BJ (cell line): ENCODE results near the gene CTBP1. TPM values are rescaled to one million over a fixed set of nuclear protein-coding genes. Genes with fewer than 3 reads are reported as not detected.
A peak's percentile ranks its signal among the peaks of the same experiment; 100 is the strongest.

Experiments
- CTCF ChIA-PET: fragments of 350-600 bp; formaldehyde crosslinking; extraction: SDS; loops from one replicate; lab custom pipeline; 2021; ENCODE audit warnings: antibody characterized with exemption, inconsistent platforms; lab: Yijun Ruan, JAX
- POLR2A ChIA-PET: fragments of 300-600 bp; sonication (Branson Sonifier 250); formaldehyde crosslinking; extraction: SDS; loops from one replicate; lab custom pipeline; 2021; ENCODE audit warnings: antibody characterized with exemption; lab: Charles Lee
- DNase-seq: peaks from one replicate; pipeline ENCODE4 v3.0.0-alpha.2; 2011; ENCODE audit warnings: low read depth
- H3K27me3 ChIP-seq: 2 replicates; pipeline ENCODE4 v1.6.0; 2011; ENCODE audit warnings: low read length; ENCODE audit not compliant: control insufficient read depth, insufficient read depth
- H3K36me3 ChIP-seq: 2 replicates; pipeline ENCODE4 v1.5.1; 2011; ENCODE audit warnings: low read length; ENCODE audit not compliant: control insufficient read depth, insufficient read depth
- H3K4me3 ChIP-seq: 2 replicates; pipeline ENCODE4 v1.5.1; 2011; ENCODE audit warnings: low read depth, mild to moderate bottlenecking, control low read depth, low read length
- polyA plus RNA-seq: library from polyadenylated mRNA; depleted of rRNA; stranded (reverse); fragments of >200 nt; gene quantifications from 2 replicates; pipeline ENCODE4 v1.2.3, GENCODE V29; 2011
- TF ChIP-seq, protein P1 (sequence below): IDR thresholded peaks from 2 replicates; pipeline ENCODE4 v1.5.1; 2011; ENCODE audit warnings: low read depth, mild to moderate bottlenecking, control low read depth, inconsistent platforms, low read length, moderate library complexity; ENCODE audit not compliant: insufficient read depth

CTBP1 gene
- polyA plus RNA-seq, 1 experiment, result 106 TPM

DNA sequence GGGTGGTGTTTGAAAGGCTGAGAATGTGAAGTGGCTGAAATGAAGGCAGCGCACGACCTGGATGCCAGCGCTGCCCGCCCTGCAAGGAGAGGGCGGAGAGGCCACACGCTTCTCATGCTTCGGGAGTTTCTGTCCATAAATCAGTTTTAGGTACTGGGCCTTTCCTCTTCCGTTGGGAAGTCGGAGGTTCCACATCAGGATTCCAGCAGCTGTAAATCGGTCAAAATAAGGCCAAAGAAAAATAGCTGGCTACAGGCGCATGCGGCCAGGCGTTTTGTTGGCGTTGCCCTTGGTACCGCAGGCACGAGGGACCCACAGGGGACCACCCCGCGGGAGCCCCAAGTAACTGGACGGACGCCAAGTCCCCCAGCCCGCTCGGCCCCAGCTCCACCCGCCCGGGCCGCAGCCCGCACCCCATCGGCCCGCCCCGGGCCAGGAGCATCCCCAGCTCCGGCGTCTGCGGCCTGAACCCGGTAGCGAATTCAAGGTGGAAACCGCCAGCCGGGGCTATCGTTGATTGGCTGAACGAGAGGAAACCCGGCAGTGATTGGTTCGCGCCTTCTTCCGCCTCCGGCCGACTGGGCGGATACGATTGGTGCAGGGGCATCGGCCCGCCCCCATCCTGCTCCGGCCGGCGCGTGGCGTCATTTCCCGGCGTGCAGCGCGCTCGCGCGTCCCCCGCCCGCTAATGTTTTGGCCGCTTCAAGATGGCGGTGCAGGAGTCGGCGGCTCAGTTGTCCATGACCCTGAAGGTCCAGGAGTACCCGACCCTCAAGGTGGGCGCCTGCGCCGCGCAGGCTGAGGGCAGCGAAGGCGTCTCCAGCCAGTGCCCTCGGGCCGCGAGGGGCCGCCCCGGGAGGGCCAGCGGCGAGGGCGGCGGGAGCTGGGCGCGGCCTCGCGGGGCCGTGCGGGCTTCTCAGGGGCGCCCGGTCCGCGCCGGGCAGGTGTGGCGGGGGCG is 40.6 kb upstream of the CTBP1 start, which contains the start of gene MAEA:
Gene MAEA, plus strand, starts transcription at position 685 of the 958 bp plus-strand sequence. Its CDS starts 23 bp downstream, at position 708.
- no peaks in the 10 kb centered on the region; the same call in 1 of the 2 replicates for H3K36me3 ChIP-seq
- ChIA-PET POLR2A (interaction anchor here (1.3 to 2.2 kb wide), 2 partner anchors 20 to 57 kb away, joined by 4 to 8 read pairs; partner anchors contain the start of gene UVSSA), CTCF (interaction anchor here (1.2 to 2.3 kb wide), 3 partner anchors 22 to 158 kb away, joined by 3 to 5 read pairs (median 4); no protein-coding TSS in a partner anchor)
- TF ChIP-seq, protein P1, sequence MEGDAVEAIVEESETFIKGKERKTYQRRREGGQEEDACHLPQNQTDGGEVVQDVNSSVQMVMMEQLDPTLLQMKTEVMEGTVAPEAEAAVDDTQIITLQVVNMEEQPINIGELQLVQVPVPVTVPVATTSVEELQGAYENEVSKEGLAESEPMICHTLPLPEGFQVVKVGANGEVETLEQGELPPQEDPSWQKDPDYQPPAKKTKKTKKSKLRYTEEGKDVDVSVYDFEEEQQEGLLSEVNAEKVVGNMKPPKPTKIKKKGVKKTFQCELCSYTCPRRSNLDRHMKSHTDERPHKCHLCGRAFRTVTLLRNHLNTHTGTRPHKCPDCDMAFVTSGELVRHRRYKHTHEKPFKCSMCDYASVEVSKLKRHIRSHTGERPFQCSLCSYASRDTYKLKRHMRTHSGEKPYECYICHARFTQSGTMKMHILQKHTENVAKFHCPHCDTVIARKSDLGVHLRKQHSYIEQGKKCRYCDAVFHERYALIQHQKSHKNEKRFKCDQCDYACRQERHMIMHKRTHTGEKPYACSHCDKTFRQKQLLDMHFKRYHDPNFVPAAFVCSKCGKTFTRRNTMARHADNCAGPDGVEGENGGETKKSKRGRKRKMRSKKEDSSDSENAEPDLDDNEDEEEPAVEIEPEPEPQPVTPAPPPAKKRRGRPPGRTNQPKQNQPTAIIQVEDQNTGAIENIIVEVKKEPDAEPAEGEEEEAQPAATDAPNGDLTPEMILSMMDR, result no peak
- no peaks in the 10 kb centered on the region for H3K27me3 ChIP-seq
- DNase-seq, result peak; percentile 78
- H3K4me3 ChIP-seq, result peak within 1 kb of the TSS; percentile 73

DNA sequence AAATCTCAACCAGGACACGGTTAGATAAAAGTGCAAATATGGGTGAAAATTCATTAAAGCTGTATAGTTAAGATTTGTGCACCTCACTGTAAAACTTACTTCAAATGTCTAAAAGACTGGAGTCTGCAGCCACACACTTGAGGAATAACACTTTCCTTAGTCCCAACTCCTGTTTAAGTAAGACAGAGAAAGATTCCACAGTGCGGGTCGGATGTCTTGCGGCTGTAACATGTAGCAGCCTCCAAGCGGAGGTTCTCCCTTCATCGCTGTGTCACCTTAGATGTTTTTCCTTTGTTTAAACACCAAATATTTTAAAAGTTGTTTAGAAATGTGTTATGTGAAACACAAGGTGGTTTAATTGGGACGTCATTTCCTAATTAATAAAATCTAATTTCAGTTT is 39.9 kb upstream of the CTBP1 start:
- H3K4me3 ChIP-seq, result peak overlapping the region; percentile 73
- H3K27me3 ChIP-seq, result no peaks in the 10 kb centered on the region
- TF ChIP-seq, protein P1, result no peak
- no peaks in the 10 kb centered on the region for H3K36me3 ChIP-seq
- POLR2A ChIA-PET, result no interaction called here
- no peak for DNase-seq
- CTCF ChIA-PET, result interaction anchor here (1.2 to 2.3 kb wide), 3 partner anchors 21 to 158 kb away, joined by 3 to 5 read pairs (median 4); no protein-coding TSS in a partner anchor

DNA sequence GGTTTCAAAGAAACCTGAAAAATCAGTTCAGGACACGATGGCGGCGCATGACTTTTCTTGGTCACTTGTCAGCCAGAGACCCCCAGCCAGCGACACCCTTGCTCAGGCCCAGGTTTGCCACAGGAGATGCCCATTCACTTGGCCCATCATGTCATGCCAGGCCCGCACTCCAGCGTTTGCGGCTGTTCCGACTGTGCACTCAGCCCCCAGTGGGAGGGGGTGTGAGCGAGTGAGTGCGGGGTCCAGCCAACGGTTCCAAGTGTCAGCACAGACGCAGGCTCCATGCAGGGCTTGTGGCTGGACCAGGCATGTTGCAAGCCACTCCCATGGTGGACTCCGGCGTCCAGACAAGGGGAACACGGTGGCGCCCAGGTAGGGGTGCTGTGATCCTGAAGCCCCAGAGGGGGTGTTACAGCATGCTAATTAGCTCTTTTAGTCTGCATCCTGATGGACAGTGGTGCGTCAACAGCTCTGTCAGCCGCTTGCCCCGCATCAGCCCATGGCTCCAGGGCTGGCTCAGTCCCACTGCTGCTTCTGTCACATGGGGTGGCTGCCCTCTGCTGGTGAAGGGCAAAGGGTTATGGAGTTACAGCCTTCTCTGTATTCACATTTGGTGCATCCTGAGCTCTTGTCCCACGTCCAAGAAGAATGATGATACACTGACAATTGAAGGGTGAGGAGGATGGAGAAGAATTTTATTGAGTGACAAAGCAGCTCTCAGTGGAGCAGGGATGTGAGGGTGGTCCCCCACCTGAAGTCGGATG is 37.0 kb upstream of the CTBP1 start:
- DNase-seq, result no peak
- H3K27me3 ChIP-seq, result no peaks in the 10 kb centered on the region
- no peaks in the 10 kb centered on the region for H3K36me3 ChIP-seq
- ChIA-PET CTCF (interaction anchor here (0.6 to 3.1 kb wide), 7 partner anchors 8 to 155 kb away, joined by 3 to 17 read pairs (median 4); no protein-coding TSS in a partner anchor), POLR2A (no interaction called here)
- TF ChIP-seq, protein P1, result peak; percentile 29
- no peak overlapping the region for H3K4me3 ChIP-seq

DNA sequence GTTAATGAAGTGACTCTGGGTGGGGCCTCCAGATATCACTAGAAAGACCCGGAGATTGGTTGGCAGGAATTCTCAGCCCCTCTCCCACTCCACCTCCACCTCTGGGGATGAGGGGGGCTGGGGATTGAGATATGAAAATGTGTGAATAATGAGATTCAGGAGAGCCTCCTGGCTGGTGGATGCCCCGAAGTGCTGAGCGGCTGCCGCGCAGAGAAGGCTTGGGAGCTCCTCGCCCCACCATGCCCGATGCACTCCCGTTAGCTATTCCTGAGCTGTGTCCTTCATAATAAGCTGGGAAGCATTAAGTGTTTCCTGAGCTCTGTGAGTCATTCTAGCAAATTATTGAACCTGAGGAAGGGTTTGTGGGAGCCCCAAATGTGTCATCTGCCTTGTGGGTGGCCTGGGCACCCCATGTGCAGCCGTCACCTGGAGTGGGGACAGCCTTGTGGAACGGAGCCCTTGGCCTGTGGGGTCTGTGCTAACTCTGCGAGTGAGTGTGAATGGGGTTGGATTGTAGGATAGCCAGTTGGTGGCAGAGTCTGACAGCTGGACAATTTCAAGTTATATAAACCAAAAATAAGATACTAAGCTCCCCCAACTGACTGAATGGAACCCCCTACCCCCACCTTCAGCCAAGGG is 36.3 kb upstream of the CTBP1 start:
- ChIA-PET CTCF (interaction anchor here (0.5 to 3.1 kb wide), 5 partner anchors 18 to 154 kb away, joined by 3 to 17 read pairs (median 4); no protein-coding TSS in a partner anchor), POLR2A (no interaction called here)
- no peak for DNase-seq
- Histone ChIP-seq H3K4me3 (no peak overlapping the region), H3K27me3 (peaks cover 2% of the 10 kb centered on the region; the same call in 1 of the 2 replicates), H3K36me3 (no peaks in the 10 kb centered on the region)
- TF ChIP-seq, protein P1, result no peak
